Loucy (cell line): ENCODE measurements around the gene ADAMTS15.

Experiments
- EZH2phosphoT487 ChIP-seq: fragments of 200-600 bp; IDR thresholded peaks from 2 replicates; pipeline ENCODE4 v1.6.1; 2018; ENCODE audit warnings: antibody characterized with exemption, mild to moderate bottlenecking, moderate library complexity, borderline replicate concordance
- TF ChIP-seq, protein P1 (sequence below): fragments of 200-600 bp; sonication (generic); conservative IDR thresholded peaks from 2 replicates; pipeline ENCODE4 v1.5.1; 2014; ENCODE audit warnings: mild to moderate bottlenecking, antibody characterized with exemption, low read length

DNA sequence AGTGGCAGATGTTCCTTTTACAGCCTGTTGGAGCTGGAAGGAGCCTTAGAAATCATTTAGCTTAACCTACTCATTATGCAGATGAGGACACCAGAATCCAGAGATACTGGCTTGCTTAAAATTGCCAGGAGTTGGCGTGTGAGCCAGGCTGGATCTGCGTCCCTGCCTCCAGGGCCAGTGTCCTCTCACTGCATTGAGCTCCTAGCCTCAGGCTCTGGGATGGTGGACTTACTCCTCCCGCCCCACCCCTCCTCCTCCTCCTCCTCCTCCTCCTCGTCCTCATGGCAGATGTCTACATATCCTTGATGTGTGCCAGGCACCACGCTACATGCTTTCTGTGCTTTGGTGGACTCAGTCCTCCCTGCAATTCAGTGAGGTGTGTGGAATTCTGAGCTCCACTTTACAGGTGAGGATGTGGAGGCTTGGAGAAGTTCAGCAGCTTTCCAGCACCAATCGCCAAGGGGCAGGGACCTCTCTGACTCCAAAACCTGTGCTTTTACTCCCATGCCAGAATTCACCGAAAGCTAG, 24.1 kb downstream of the ADAMTS15 start:
- TF ChIP-seq, protein P1, sequence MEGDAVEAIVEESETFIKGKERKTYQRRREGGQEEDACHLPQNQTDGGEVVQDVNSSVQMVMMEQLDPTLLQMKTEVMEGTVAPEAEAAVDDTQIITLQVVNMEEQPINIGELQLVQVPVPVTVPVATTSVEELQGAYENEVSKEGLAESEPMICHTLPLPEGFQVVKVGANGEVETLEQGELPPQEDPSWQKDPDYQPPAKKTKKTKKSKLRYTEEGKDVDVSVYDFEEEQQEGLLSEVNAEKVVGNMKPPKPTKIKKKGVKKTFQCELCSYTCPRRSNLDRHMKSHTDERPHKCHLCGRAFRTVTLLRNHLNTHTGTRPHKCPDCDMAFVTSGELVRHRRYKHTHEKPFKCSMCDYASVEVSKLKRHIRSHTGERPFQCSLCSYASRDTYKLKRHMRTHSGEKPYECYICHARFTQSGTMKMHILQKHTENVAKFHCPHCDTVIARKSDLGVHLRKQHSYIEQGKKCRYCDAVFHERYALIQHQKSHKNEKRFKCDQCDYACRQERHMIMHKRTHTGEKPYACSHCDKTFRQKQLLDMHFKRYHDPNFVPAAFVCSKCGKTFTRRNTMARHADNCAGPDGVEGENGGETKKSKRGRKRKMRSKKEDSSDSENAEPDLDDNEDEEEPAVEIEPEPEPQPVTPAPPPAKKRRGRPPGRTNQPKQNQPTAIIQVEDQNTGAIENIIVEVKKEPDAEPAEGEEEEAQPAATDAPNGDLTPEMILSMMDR: no peak
- TF ChIP-seq EZH2phosphoT487: no peak
